GM23338 (cell line): ENCODE results near the gene PDHB. TPM values are rescaled to one million over a fixed set of nuclear protein-coding genes. Genes with fewer than 3 reads are reported as not detected.

Experiments used
- ATAC-seq: fragments of 200-7000 bp; cut with Tn5 transposase; 3 replicates; pipeline ENCODE4 v1.9.1; 2020
- DNase-seq: peaks from one replicate; pipeline ENCODE4 v3.0.0-alpha.2; 2015; ENCODE audit warnings: low spot score
- H2AFZ ChIP-seq: fragments of 200-600 bp; sonication (generic); 2 replicates; pipeline ENCODE4 v1.8.0; 2016; ENCODE audit warnings: antibody characterized with exemption, mild to moderate bottlenecking, moderate library complexity
- H3F3A ChIP-seq: fragments of 200-600 bp; sonication (generic); replicated peaks from 2 replicates; pipeline ENCODE4 v1.8.0; 2017; ENCODE audit warnings: antibody characterized with exemption, mixed run types, low read depth
- H3K27ac ChIP-seq: fragments of 200-600 bp; sonication (generic); 2 replicates; pipeline ENCODE4 v1.6.1; 2016; ENCODE audit warnings: low read depth
- H3K27me3 ChIP-seq: fragments of 200-600 bp; sonication (generic); 2 replicates; pipeline ENCODE4 v1.8.0; 2016; ENCODE audit warnings: mild to moderate bottlenecking, mixed run types, moderate library complexity; ENCODE audit not compliant: insufficient read depth
- H3K36me3 ChIP-seq: fragments of 200-600 bp; sonication (generic); 2 replicates; pipeline ENCODE4 v1.8.0; 2016; ENCODE audit warnings: mild to moderate bottlenecking; ENCODE audit not compliant: insufficient read depth
- H3K4me1 ChIP-seq: fragments of 200-600 bp; sonication (generic); 2 replicates; pipeline ENCODE4 v1.8.0; 2016; ENCODE audit warnings: mild to moderate bottlenecking, moderate library complexity; ENCODE audit not compliant: insufficient read depth
- H3K4me2 ChIP-seq: fragments of 200-600 bp; sonication (generic); 2 replicates; pipeline ENCODE4 v1.7.1; 2017; ENCODE audit warnings: mixed run types
- H3K4me3 ChIP-seq: fragments of 200-600 bp; sonication (generic); 2 replicates; pipeline ENCODE4 v1.6.1; 2016; ENCODE audit warnings: mixed run types
- H3K79me2 ChIP-seq: fragments of 200-600 bp; sonication (generic); replicated peaks from 2 replicates; pipeline ENCODE4 v1.8.0; 2017; ENCODE audit warnings: mild to moderate bottlenecking; ENCODE audit not compliant: insufficient read depth
- H3K9me2 ChIP-seq: fragments of 200-600 bp; sonication (generic); 2 replicates; pipeline ENCODE4 v1.8.0; 2017; ENCODE audit not compliant: insufficient read depth
- H4K20me1 ChIP-seq: fragments of 200-600 bp; sonication (generic); replicated peaks from 2 replicates; pipeline ENCODE4 v1.8.0; 2017; ENCODE audit warnings: mild to moderate bottlenecking; ENCODE audit not compliant: insufficient read depth
- H3K27ac Mint-ChIP-seq: 2 replicates; pipeline ENCODE4 v1.8.0; 2020; ENCODE audit warnings: inconsistent platforms, mild to moderate bottlenecking, moderate library complexity, mixed read lengths
- H3K27me3 Mint-ChIP-seq: 3 replicates; pipeline ENCODE4 v1.8.0; 2022; ENCODE audit warnings: low read depth, mild to moderate bottlenecking, moderate library complexity, mixed read lengths, inconsistent platforms; ENCODE audit not compliant: insufficient read depth, poor library complexity
- H3K36me3 Mint-ChIP-seq: 3 replicates; pipeline ENCODE4 v1.8.0; 2021; ENCODE audit warnings: low read depth, mild to moderate bottlenecking, inconsistent platforms, moderate library complexity, mixed read lengths
- H3K4me1 Mint-ChIP-seq: 3 replicates; pipeline ENCODE4 v1.8.0; 2020; ENCODE audit warnings: mild to moderate bottlenecking, inconsistent platforms, mixed read lengths
- H3K4me3 Mint-ChIP-seq: 3 replicates; pipeline ENCODE4 v1.8.0; 2021; ENCODE audit warnings: moderate library complexity, mild to moderate bottlenecking, inconsistent platforms, mixed read lengths
- H3K9me3 Mint-ChIP-seq: 3 replicates; pipeline ENCODE4 v1.8.0; 2020; ENCODE audit warnings: moderate library complexity, mild to moderate bottlenecking, inconsistent platforms, mixed read lengths
- CREB1 ChIP-seq: fragments of 250-450 bp; sonication (Bioruptor Pico); IDR thresholded peaks from 2 replicates; pipeline ENCODE4 v1.5.0; 2020; ENCODE audit warnings: low read depth, mild to moderate bottlenecking, moderate library complexity
- CTCF ChIP-seq, 2 experiments: fragments of 200-600 bp in 1 of 2; sonication (generic) in 1 of 2; conservative IDR thresholded peaks; 2 replicates each; pipeline versions ENCODE4 v1.5.1 to v1.6.1; 2016 to 2017; ENCODE audit warnings: antibody characterized with exemption in 2 of 2, low read depth in 2 of 2, mild to moderate bottlenecking in 2 of 2, moderate library complexity in 1 of 2
- ETS1 ChIP-seq: IDR thresholded peaks from 2 replicates; pipeline ENCODE4 v1.6.1; 2016; ENCODE audit warnings: antibody characterized with exemption
- EZH2 ChIP-seq: fragments of 200-600 bp; sonication (generic); IDR thresholded peaks from one replicate; pipeline ENCODE4 v1.8.0; 2017; ENCODE audit warnings: antibody characterized with exemption, mild to moderate bottlenecking, low read depth; ENCODE audit not compliant: unreplicated experiment
- EZH2phosphoT487 ChIP-seq: fragments of 200-600 bp; sonication (generic); IDR thresholded peaks from one replicate; pipeline ENCODE4 v1.8.1; 2018; ENCODE audit warnings: antibody characterized with exemption; ENCODE audit not compliant: unreplicated experiment
- JUNB ChIP-seq: IDR thresholded peaks from one replicate; pipeline ENCODE4 v1.6.1; 2016; ENCODE audit warnings: antibody characterized with exemption; ENCODE audit not compliant: unreplicated experiment
- NANOG ChIP-seq: IDR thresholded peaks from 2 replicates; pipeline ENCODE4 v1.6.1; 2016; ENCODE audit warnings: antibody characterized with exemption, borderline replicate concordance
- POLR2AphosphoS5 ChIP-seq: IDR thresholded peaks from 2 replicates; pipeline ENCODE4 v1.6.1; 2016; ENCODE audit warnings: antibody characterized with exemption, low read depth
- REST ChIP-seq: IDR thresholded peaks from one replicate; pipeline ENCODE4 v1.6.1; 2018; ENCODE audit warnings: antibody characterized with exemption; ENCODE audit not compliant: unreplicated experiment
- STAT1 ChIP-seq: IDR thresholded peaks from one replicate; pipeline ENCODE4 v1.6.1; 2016; ENCODE audit warnings: antibody characterized with exemption; ENCODE audit not compliant: unreplicated experiment
- ZNF114 ChIP-seq: fragments of 250-450 bp; sonication (Bioruptor Pico); IDR thresholded peaks from 2 replicates; pipeline ENCODE4 v1.5.0; 2020; ENCODE audit warnings: mild to moderate bottlenecking, moderate library complexity
- ZNF331 ChIP-seq: fragments of 250-450 bp; sonication (Bioruptor Pico); IDR thresholded peaks from 2 replicates; pipeline ENCODE4 v1.5.0; 2020; ENCODE audit warnings: low read depth, mild to moderate bottlenecking, moderate library complexity
- ZNF462 ChIP-seq: fragments of 250-450 bp; sonication (Bioruptor Pico); IDR thresholded peaks from 2 replicates; pipeline ENCODE4 v1.5.0; 2020; ENCODE audit warnings: mild to moderate bottlenecking, moderate library complexity
- polyA plus RNA-seq: library from polyadenylated mRNA; unstranded; fragments of >200 nt; fragmentation: Nextera tagmentation; extraction: Ambion mirVana; gene quantifications from 2 replicates; pipeline ENCODE4 v1.2.1, GENCODE V29; 2016
- total RNA-seq: library from RNA; depleted of rRNA; stranded (reverse); fragments of >200 nt; shearing (Covaris generic); gene quantifications from 2 replicates; pipeline ENCODE4 v1.2.3, GENCODE V29; 2014

The PDHB gene
- total and polyA plus RNA-seq, 2 experiments from 2014 or later = 172 to 222 TPM

- H3K27me3 Mint-ChIP-seq = no peaks in the 10 kb centered on the region
- no peaks in the 10 kb centered on the region for H3K9me3 Mint-ChIP-seq
- no peaks in the 10 kb centered on the region for H3K36me3 Mint-ChIP-seq
- peaks cover 46% of the 10 kb centered on the region for H3K4me1 Mint-ChIP-seq
- H3K4me1 ChIP-seq = peaks cover 33% of the 10 kb centered on the region
- no peak for ATAC-seq
- no peaks in the 10 kb centered on the region for H3K9me2 ChIP-seq
- no peak overlapping the region for H3K4me2 ChIP-seq
- H3K27ac Mint-ChIP-seq = no peak overlapping the region
- H3F3A ChIP-seq = no peaks in the 10 kb centered on the region
- no peaks in the 10 kb centered on the region for H3K36me3 ChIP-seq
- no peak for TF ChIP-seq JUNB
- TF ChIP-seq ZNF462 (CRISPR knock-in tag) = no peak
- no peak for TF ChIP-seq CTCF (conservative IDR thresholded peaks at IDR 0.05; ENCODE audit: low read depth in 2 of 2)
- no peak for TF ChIP-seq EZH2
- TF ChIP-seq ZNF114 (CRISPR knock-in tag) = no peak
- no peak for TF ChIP-seq ZNF331
- no peak for TF ChIP-seq ETS1
- TF ChIP-seq REST = no peak
- no peak for TF ChIP-seq STAT1
- TF ChIP-seq NANOG = no peak
- TF ChIP-seq CREB1 (CRISPR knock-in tag) = no peak
- no peak for TF ChIP-seq EZH2phosphoT487
- TF ChIP-seq POLR2AphosphoS5 = no peak
- H4K20me1 ChIP-seq = no peaks in the 10 kb centered on the region
- no peak overlapping the region for H2AFZ ChIP-seq
- H3K27ac ChIP-seq = no peak overlapping the region
- H3K79me2 ChIP-seq = no peaks in the 10 kb centered on the region
- H3K4me3 Mint-ChIP-seq = no peak overlapping the region
- no peaks in the 10 kb centered on the region for H3K27me3 ChIP-seq
- no peak for DNase-seq
- H3K4me3 ChIP-seq = no peak overlapping the region
Measured at GRCh38 chr3:58392181-58392580, 41.5 kb downstream of the PDHB start.
